Mesothelial cell of epicardium (in vitro differentiated cells): ENCODE results near the gene ACBD4. TPM values are rescaled to one million over a fixed set of nuclear protein-coding genes. Genes with fewer than 3 reads are reported as not detected.
A peak's percentile ranks its signal among the peaks of the same experiment; 100 is the strongest.

Source experiments
- DNase-seq, 2 experiments: peaks; one replicate each; pipeline ENCODE4 v3.0.0; 2021; ENCODE audit warnings: low spot score in 2 of 2; ENCODE audit not compliant: unreplicated experiment in 2 of 2
- H3K27ac Mint-ChIP-seq: 2 replicates; pipeline ENCODE4 v1.8.0; 2021; ENCODE audit warnings: mixed read lengths
- H3K27me3 Mint-ChIP-seq: 2 replicates; pipeline ENCODE4 v1.8.0; 2021; ENCODE audit warnings: low read depth, mixed read lengths
- H3K36me3 Mint-ChIP-seq: 2 replicates; pipeline ENCODE4 v1.8.0; 2021; ENCODE audit warnings: mixed read lengths
- H3K4me1 Mint-ChIP-seq: 2 replicates; pipeline ENCODE4 v1.8.0; 2021; ENCODE audit warnings: mixed read lengths
- H3K4me3 Mint-ChIP-seq: 2 replicates; pipeline ENCODE4 v1.8.0; 2021; ENCODE audit warnings: mild to moderate bottlenecking, moderate library complexity, mixed read lengths
- H3K9me3 Mint-ChIP-seq: 2 replicates; pipeline ENCODE4 v1.8.0; 2021; ENCODE audit warnings: mixed read lengths
- CTCF ChIP-seq: fragments of 200-600 bp; sonication (generic); IDR thresholded peaks from one replicate; pipeline ENCODE4 v1.5.0; 2021; ENCODE audit warnings: antibody characterized with exemption; ENCODE audit not compliant: unreplicated experiment
- total RNA-seq: library from RNA; stranded (reverse); gene quantifications from 3 replicates; pipeline ENCODE4 v1.2.1, GENCODE V29; 2021

Gene ACBD4
- total RNA-seq, 1 donor from 2014 or later: 17.4 TPM

GRCh38 chr17:45114117-45114932 is 21.2 kb upstream of the ACBD4 start:
- H3K27ac Mint-ChIP-seq: peak overlapping the region; percentile 21
- no peak for TF ChIP-seq CTCF

GRCh38 chr17:45115015-45115625 is 20.4 kb upstream of the ACBD4 start:
- Mint-ChIP-seq H3K4me1 (peaks cover 2% of the 10 kb centered on the region), H3K27ac (no peak overlapping the region), H3K9me3 (no peaks in the 10 kb centered on the region), H3K27me3 (no peaks in the 10 kb centered on the region), H3K36me3 (peaks cover 12% of the 10 kb centered on the region), H3K4me3 (no peak overlapping the region)
- TF ChIP-seq CTCF: no peak
- DNase-seq: no peak

More at GRCh38 chr17:45114117-45114932, 21.2 kb upstream of the ACBD4 start:
- Mint-ChIP-seq H3K27me3 (no peaks in the 10 kb centered on the region), H3K36me3 (peaks cover 12% of the 10 kb centered on the region), H3K9me3 (no peaks in the 10 kb centered on the region), H3K4me3 (no peak overlapping the region), H3K4me1 (peaks cover 2% of the 10 kb centered on the region)
- DNase-seq: no peak

GRCh38 chr17:45115871-45116270 is 19.6 kb upstream of the ACBD4 start:
- Mint-ChIP-seq H3K4me1 (peaks cover 2% of the 10 kb centered on the region), H3K36me3 (peaks cover 12% of the 10 kb centered on the region), H3K9me3 (no peaks in the 10 kb centered on the region), H3K27me3 (no peaks in the 10 kb centered on the region), H3K27ac (no peak overlapping the region), H3K4me3 (no peak overlapping the region)
- DNase-seq: no peak
- TF ChIP-seq CTCF: no peak

- no peak for DNase-seq
- no peak overlapping the region for H3K4me3 Mint-ChIP-seq
- peaks cover 12% of the 10 kb centered on the region for H3K36me3 Mint-ChIP-seq
- TF ChIP-seq CTCF: no peak
- H3K4me1 Mint-ChIP-seq: peaks cover 2% of the 10 kb centered on the region
- no peak overlapping the region for H3K27ac Mint-ChIP-seq
- H3K27me3 Mint-ChIP-seq: no peaks in the 10 kb centered on the region
- H3K9me3 Mint-ChIP-seq: no peaks in the 10 kb centered on the region
Measured at GRCh38 chr17:45116434-45117016, 19.0 kb upstream of the ACBD4 start.

GRCh38 chr17:45117334-45117733 is 18.2 kb upstream of the ACBD4 start:
- no peak for DNase-seq
- no peaks in the 10 kb centered on the region for H3K9me3 Mint-ChIP-seq
- TF ChIP-seq CTCF: no peak
- H3K27ac Mint-ChIP-seq: no peak overlapping the region
- H3K36me3 Mint-ChIP-seq: peaks cover 12% of the 10 kb centered on the region
- peaks cover 2% of the 10 kb centered on the region for H3K4me1 Mint-ChIP-seq
- no peaks in the 10 kb centered on the region for H3K27me3 Mint-ChIP-seq
- no peak overlapping the region for H3K4me3 Mint-ChIP-seq
